Ovary (tissue), 9 donors: ENCODE measurements around the gene UNC13C. TPM values are rescaled to one million over a fixed set of nuclear protein-coding genes. Genes with fewer than 3 reads are reported as not detected.

Source experiments
- DNase-seq, 5 donors: peaks; one replicate each; pipeline ENCODE4 v3.0.0-alpha.2; 2019 to 2020
- H3K27ac ChIP-seq, 2 donors: fragments of 200-600 bp; one replicate each; pipeline versions ENCODE4 v1.5.1 to v1.8.0; 2019 to 2022
- H3K27me3 ChIP-seq: fragments of 200-600 bp; one replicate; pipeline ENCODE4 v1.8.0; 2022
- H3K36me3 ChIP-seq: fragments of 200-600 bp; sonication (generic); one replicate; pipeline ENCODE4 v1.5.1; 2019
- H3K4me1 ChIP-seq: one replicate; pipeline ENCODE4 v1.8.1; 2013; ENCODE audit warnings: mild to moderate bottlenecking, moderate library complexity; ENCODE audit not compliant: insufficient read depth
- H3K4me3 ChIP-seq: fragments of 200-600 bp; sonication (generic); one replicate; pipeline ENCODE4 v1.5.1; 2017
- H3K9me3 ChIP-seq, 2 donors: fragments of 200-600 bp in 1 of 2; sonication (generic) in 1 of 2; one replicate each; pipeline versions ENCODE4 v1.5.1 to v1.8.1; 2013 to 2019; ENCODE audit warnings: mild to moderate bottlenecking in 1 of 2, moderate library complexity in 1 of 2
- EP300 ChIP-seq: sonication (generic); formaldehyde crosslinking; IDR thresholded peaks from one replicate; pipeline ENCODE4 v1.6.1; 2017; ENCODE audit warnings: antibody characterized with exemption
- POLR2A ChIP-seq: fragments of 450-650 bp; IDR thresholded peaks from one replicate; pipeline ENCODE4 v1.6.1; 2017; ENCODE audit warnings: antibody characterized with exemption, mild to moderate bottlenecking, moderate library complexity
- WGBS, 3 donors: extraction: QIAGEN DNeasy Blood & Tissue Kit in 1 of 3; methylation state at CpG; one replicate each; pipeline versions ENCODE4 v1.1.5 to v1.1.7; 2013 to 2017; 5-methylcytosine and 5-hydroxymethylcytosine counted together
- intact Hi-C, 4 donors: fragments of 100-400 bp; cut with DNase I; formaldehyde crosslinking; loops; one replicate each; pipeline versions ENCODE4 v1.11.0 to v1.15.1; 2022 to 2023
- polyA plus RNA-seq, 2 donors: library from polyadenylated mRNA; stranded (reverse); fragments of 200-250 nt in 1 of 2; fragments of 350-450 nt in 1 of 2; fragmentation: Illumina TruSeq in 1 of 2; extraction: RNeasy Lipid Tissue Mini Kit (QIAGEN cat#74804) in 1 of 2; gene quantifications; one replicate each; pipeline ENCODE4 v1.2.3, GENCODE V29; 2013 to 2014
- total RNA-seq, 7 donors: library from RNA; depleted of rRNA in 2 of 7; stranded (reverse); fragments of >200 nt in 2 of 7; fragmentation: NEBNext Ultra II Directional in 3 of 7; extraction: Animal tissue kit (Norgen Biotek cat#: 25700) in 3 of 7; gene quantifications; one replicate each; pipeline versions ENCODE4 v1.1.0 to v1.2.4, GENCODE V29; 2016 to 2023
- TF ChIP-seq, protein P1 (sequence below), 3 donors: fragments of 450-650 bp in 2 of 3; fragments of 200-600 bp in 1 of 3; IDR thresholded peaks; one replicate each; pipeline versions ENCODE4 v1.5.1 to v1.8.0; 2016 to 2022; ENCODE audit warnings: antibody characterized with exemption in 3 of 3, mild to moderate bottlenecking in 1 of 3
- donor health status: DM: no; HTN: no; CAD: no; lungs with moderate emphysema.
- donor health status: DM: no; HTN: no; CAD: no.
- donor health status: Bipolar disorder and iron deficiency.
- donor health status: DM: yes; HTN: yes; CAD: no.
- donor health status: DM: no; HTN: no; CAD: no.
- donor health status: DM: yes; HTN: yes; CAD: no.

Gene UNC13C
- total and polyA plus RNA-seq, 9 donors, result 0.05 to 2.1 (median 1.3) TPM

GRCh38 chr15:54007256-54007655, 29.0 kb downstream of the UNC13C start:
- DNase-seq, result no peak
- no peak overlapping the region for H3K27ac ChIP-seq
- no peaks in the 10 kb centered on the region for H3K9me3 ChIP-seq
- no peaks in the 10 kb centered on the region for H3K27me3 ChIP-seq
- no peaks in the 10 kb centered on the region for H3K36me3 ChIP-seq
- no peak overlapping the region for H3K4me3 ChIP-seq
- TF ChIP-seq POLR2A (no peak), EP300 (no peak)
- TF ChIP-seq, protein P1, sequence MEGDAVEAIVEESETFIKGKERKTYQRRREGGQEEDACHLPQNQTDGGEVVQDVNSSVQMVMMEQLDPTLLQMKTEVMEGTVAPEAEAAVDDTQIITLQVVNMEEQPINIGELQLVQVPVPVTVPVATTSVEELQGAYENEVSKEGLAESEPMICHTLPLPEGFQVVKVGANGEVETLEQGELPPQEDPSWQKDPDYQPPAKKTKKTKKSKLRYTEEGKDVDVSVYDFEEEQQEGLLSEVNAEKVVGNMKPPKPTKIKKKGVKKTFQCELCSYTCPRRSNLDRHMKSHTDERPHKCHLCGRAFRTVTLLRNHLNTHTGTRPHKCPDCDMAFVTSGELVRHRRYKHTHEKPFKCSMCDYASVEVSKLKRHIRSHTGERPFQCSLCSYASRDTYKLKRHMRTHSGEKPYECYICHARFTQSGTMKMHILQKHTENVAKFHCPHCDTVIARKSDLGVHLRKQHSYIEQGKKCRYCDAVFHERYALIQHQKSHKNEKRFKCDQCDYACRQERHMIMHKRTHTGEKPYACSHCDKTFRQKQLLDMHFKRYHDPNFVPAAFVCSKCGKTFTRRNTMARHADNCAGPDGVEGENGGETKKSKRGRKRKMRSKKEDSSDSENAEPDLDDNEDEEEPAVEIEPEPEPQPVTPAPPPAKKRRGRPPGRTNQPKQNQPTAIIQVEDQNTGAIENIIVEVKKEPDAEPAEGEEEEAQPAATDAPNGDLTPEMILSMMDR (IDR thresholded peaks at IDR 0.05), result no peak
- WGBS, 3 donors, result 88 to 92% (median 88%) methylated on average over 2 of the region's 2 CpGs
- no peaks in the 10 kb centered on the region for H3K4me1 ChIP-seq
- intact Hi-C loops, result no loop called here

- Histone ChIP-seq H3K4me3 (no peak overlapping the region), H3K36me3 (no peaks in the 10 kb centered on the region), H3K27me3 (no peaks in the 10 kb centered on the region), H3K9me3 (no peaks in the 10 kb centered on the region), H3K27ac (no peak overlapping the region), H3K4me1 (no peaks in the 10 kb centered on the region)
- intact Hi-C loops, result no loop called here
- WGBS, 3 donors, result 77 to 91% (median 84%) methylated on average over 1 of the region's 1 CpG
- no peak for DNase-seq
- no peak for TF ChIP-seq POLR2A
- TF ChIP-seq, protein P1 (IDR thresholded peaks at IDR 0.05), result no peak
- no peak for TF ChIP-seq EP300
These were observed 33.4 kb downstream of the UNC13C start for GRCh38 chr15:54011656-54012055.

GRCh38 chr15:54014067-54014655, 35.9 kb downstream of the UNC13C start:
- Histone ChIP-seq H3K27me3 (no peaks in the 10 kb centered on the region), H3K36me3 (no peaks in the 10 kb centered on the region), H3K4me3 (no peak overlapping the region), H3K27ac (no peak overlapping the region), H3K4me1 (no peaks in the 10 kb centered on the region), H3K9me3 (no peaks in the 10 kb centered on the region)
- intact Hi-C loops, result no loop called here
- DNase-seq, result no peak
- 80 to 84% (median 83%) methylated on average over 4 of the region's 4 CpGs for WGBS, 3 donors
- TF ChIP-seq, protein P1 (IDR thresholded peaks at IDR 0.05), result no peak
- TF ChIP-seq POLR2A (no peak), EP300 (no peak)

DNA sequence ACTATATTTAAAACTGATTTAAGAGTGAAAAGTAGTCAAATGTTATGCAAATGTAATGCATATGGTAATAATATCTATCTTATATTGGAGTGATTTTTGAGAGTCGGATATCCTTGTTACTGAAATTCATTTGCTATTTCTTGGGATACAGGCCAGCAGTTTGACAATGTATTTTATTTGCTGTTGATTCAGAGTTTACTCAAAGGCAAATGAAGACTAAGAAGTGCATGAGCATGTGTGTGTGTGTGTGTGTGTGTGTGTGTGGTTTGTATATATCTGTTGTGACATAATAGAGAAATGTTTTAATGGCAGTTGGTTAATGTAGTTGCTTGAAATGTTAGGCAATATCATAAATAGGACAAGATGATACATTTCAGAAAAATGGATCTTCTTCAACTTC, 39.0 kb downstream of the UNC13C start:
- no peaks in the 10 kb centered on the region for H3K4me1 ChIP-seq
- no peak overlapping the region for H3K27ac ChIP-seq
- no peaks in the 10 kb centered on the region for H3K36me3 ChIP-seq
- H3K9me3 ChIP-seq, result no peaks in the 10 kb centered on the region
- intact Hi-C loops, result no loop called here
- TF ChIP-seq, protein P1 (IDR thresholded peaks at IDR 0.05), result no peak
- TF ChIP-seq EP300 (no peak), POLR2A (no peak)
- 88 to 96% (median 88%) methylated on average over 1 of the region's 1 CpG for WGBS, 3 donors
- DNase-seq, result no peak
- no peaks in the 10 kb centered on the region for H3K27me3 ChIP-seq
- no peak overlapping the region for H3K4me3 ChIP-seq
